ENCODE results near the gene RAB11A.

RAB11A gene

DNA sequence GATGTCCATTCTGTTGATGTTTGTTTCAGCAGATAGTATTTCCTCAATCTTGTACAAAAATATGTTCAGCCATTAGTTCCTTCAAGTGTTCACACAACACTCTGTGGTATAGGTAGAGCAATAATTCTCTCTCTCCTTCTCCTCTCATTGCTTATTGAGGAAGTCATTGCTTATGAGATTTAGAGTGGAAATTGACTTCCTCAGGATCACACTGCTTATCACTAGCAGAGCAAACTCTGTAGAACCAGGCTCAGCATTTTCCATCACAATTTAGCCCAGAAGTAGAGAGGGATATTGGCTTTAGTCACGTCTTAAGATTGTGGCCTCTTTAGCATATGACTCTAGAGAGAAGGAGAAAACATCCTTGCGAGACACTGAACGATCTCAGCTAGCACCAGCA is 31.2 kb downstream of the RAB11A start:
- no peak for DNase-seq (ENCODE audit: low spot score)
- Histone ChIP-seq H4K91ac (ENCODE audit: low read depth, low read length, poor library complexity) (no peak overlapping the region), H3K14ac (ENCODE audit: low read length) (no peak overlapping the region), H3K23ac (ENCODE audit: low read depth, low read length, poor library complexity) (no peak overlapping the region), H2AFZ (ENCODE audit: low read length) (no peak overlapping the region), H2BK5ac (ENCODE audit: low read length) (no peak overlapping the region), H2BK15ac (ENCODE audit: low read length) (no peak overlapping the region), H3K36me3 (replicated peaks in 1 of 2; ENCODE audit: control insufficient read depth in 2 of 2, insufficient read depth in 2 of 2, low read length in 2 of 2) (peaks cover 8 to 96% of the 10 kb centered on the region in 2 donors), H3K9ac (ENCODE audit: low read depth, low read length, poor library complexity) (no peak overlapping the region), H2AK5ac (ENCODE audit: low read depth, low read length) (no peak overlapping the region), H3K79me1 (ENCODE audit: low read depth, low read length) (no peaks in the 10 kb centered on the region), H3K27ac (replicated peaks; ENCODE audit: low read length) (no peak overlapping the region), H3K18ac (ENCODE audit: low read length) (no peak overlapping the region), H3K4me2 (ENCODE audit: insufficient read depth, low read length, poor library complexity, severe bottlenecking) (no peak overlapping the region), H4K8ac (ENCODE audit: low read depth, low read length) (no peak overlapping the region), H3K4ac (ENCODE audit: low read length) (no peak overlapping the region), H3K9me3 (replicated peaks in 1 of 2; ENCODE audit: control insufficient read depth in 2 of 2, insufficient read depth in 1 of 2, low read depth in 1 of 2, low read length in 2 of 2) (no peaks in the 10 kb centered on the region), H3K4me3 (ENCODE audit: low read length in 2 of 2) (no peak overlapping the region), H3K27me3 (ENCODE audit: control insufficient read depth in 3 of 3, insufficient read depth in 3 of 3, low read depth in 1 of 3, low read length in 3 of 3) (no peaks in the 10 kb centered on the region), H2BK12ac (ENCODE audit: low read length) (no peak overlapping the region), H3K4me1 (ENCODE audit: control insufficient read depth in 2 of 2, insufficient read depth in 1 of 2, low read depth in 1 of 2, low read length in 2 of 2) (peaks cover 2 to 8% of the 10 kb centered on the region in 2 donors), H2BK120ac (ENCODE audit: low read depth, low read length) (no peak overlapping the region)
- no CpG with 5 or more reads among the region's 3 CpGs for WGBS, 2 donors (ENCODE audit: extremely low coverage in 2 of 2, insufficient read length in 2 of 2, insufficient replicate concordance in 1 of 2)

DNA sequence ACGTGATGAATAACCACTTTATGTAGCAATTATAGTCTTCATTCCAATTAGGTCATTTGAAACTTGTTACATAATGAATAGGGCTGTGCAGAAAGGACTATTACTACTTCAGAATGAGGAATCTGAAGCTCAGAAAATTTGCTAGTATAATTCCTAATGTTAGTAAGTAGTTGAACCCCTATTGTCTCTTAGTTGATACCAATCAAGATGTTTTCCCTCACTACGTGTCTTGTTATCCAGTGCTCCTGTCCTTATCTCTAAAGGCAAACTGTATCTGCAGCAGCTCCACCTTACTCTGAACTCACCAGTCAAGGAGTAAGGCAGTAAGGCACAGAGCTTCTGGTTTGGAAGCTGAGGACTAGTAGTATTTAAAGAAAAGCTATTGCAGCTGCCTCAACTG is 32.0 kb downstream of the RAB11A start:
- peaks cover 7 to 96% of the 10 kb centered on the region in 2 donors for H3K36me3 ChIP-seq (replicated peaks in 1 of 2; ENCODE audit: control insufficient read depth in 2 of 2, insufficient read depth in 2 of 2, low read length in 2 of 2)
- H3K4me3 ChIP-seq (ENCODE audit: low read length in 2 of 2): no peak overlapping the region

DNA sequence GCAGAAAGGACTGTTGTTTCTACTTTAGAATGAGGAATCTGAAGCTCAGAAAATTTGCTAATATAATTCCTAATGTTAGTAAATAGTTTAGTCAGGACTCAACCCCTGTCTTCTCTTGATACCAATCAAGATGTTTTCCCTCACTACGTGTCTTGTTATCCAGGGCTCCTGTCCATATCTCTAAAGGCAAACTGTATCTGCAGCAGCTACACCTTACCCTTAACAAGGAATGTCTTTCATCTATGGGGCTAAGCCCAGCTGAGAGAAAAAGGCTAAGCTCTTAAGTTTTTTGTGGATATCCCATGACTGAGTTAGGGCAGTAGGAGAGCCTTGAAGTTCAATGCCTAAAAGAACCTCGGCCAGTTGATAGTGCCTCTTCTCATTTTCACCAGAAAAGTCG is 32.5 kb downstream of the RAB11A start:
- DNase-seq (ENCODE audit: low spot score): no peak
- no peak overlapping the region for H3K18ac ChIP-seq (ENCODE audit: low read length)
- WGBS, 2 donors (ENCODE audit: extremely low coverage in 2 of 2, insufficient read length in 2 of 2, insufficient replicate concordance in 1 of 2): no CpG with 5 or more reads among the region's 3 CpGs
- H2BK5ac ChIP-seq (ENCODE audit: low read length): no peak overlapping the region
- no peaks in the 10 kb centered on the region for H3K79me1 ChIP-seq (ENCODE audit: low read depth, low read length)
- no peak overlapping the region for H3K14ac ChIP-seq (ENCODE audit: low read length)
- no peak overlapping the region for H3K4ac ChIP-seq (ENCODE audit: low read length)
- no peaks in the 10 kb centered on the region for H3K9me3 ChIP-seq (replicated peaks in 1 of 2; ENCODE audit: control insufficient read depth in 2 of 2, insufficient read depth in 1 of 2, low read depth in 1 of 2, low read length in 2 of 2)
- H3K4me1 ChIP-seq (ENCODE audit: control insufficient read depth in 2 of 2, insufficient read depth in 1 of 2, low read depth in 1 of 2, low read length in 2 of 2): peaks cover 2 to 8% of the 10 kb centered on the region in 2 donors
- no peaks in the 10 kb centered on the region for H3K27me3 ChIP-seq (ENCODE audit: control insufficient read depth in 3 of 3, insufficient read depth in 3 of 3, low read depth in 1 of 3, low read length in 3 of 3)
- H2BK12ac ChIP-seq (ENCODE audit: low read length): no peak overlapping the region
- H2BK15ac ChIP-seq (ENCODE audit: low read length): no peak overlapping the region
- H3K4me3 ChIP-seq (ENCODE audit: low read length in 2 of 2): no peak overlapping the region
- H3K23ac ChIP-seq (ENCODE audit: low read depth, low read length, poor library complexity): no peak overlapping the region
- H3K36me3 ChIP-seq (replicated peaks in 1 of 2; ENCODE audit: control insufficient read depth in 2 of 2, insufficient read depth in 2 of 2, low read length in 2 of 2): peaks cover 7 to 96% of the 10 kb centered on the region in 2 donors
- no peak overlapping the region for H3K4me2 ChIP-seq (ENCODE audit: insufficient read depth, low read length, poor library complexity, severe bottlenecking)
- H3K9ac ChIP-seq (ENCODE audit: low read depth, low read length, poor library complexity): no peak overlapping the region
- no peak overlapping the region for H4K8ac ChIP-seq (ENCODE audit: low read depth, low read length)
- H3K27ac ChIP-seq (replicated peaks; ENCODE audit: low read length): no peak overlapping the region
- H2AK5ac ChIP-seq (ENCODE audit: low read depth, low read length): no peak overlapping the region
- H4K91ac ChIP-seq (ENCODE audit: low read depth, low read length, poor library complexity): no peak overlapping the region
- H2AFZ ChIP-seq (ENCODE audit: low read length): no peak overlapping the region
- no peak overlapping the region for H2BK120ac ChIP-seq (ENCODE audit: low read depth, low read length)

More for the DNA sequence above, 32.0 kb downstream of the RAB11A start:
- Histone ChIP-seq H2AK5ac (ENCODE audit: low read depth, low read length) (no peak overlapping the region), H3K27ac (replicated peaks; ENCODE audit: low read length) (no peak overlapping the region), H3K4me2 (ENCODE audit: insufficient read depth, low read length, poor library complexity, severe bottlenecking) (no peak overlapping the region), H2BK120ac (ENCODE audit: low read depth, low read length) (no peak overlapping the region), H4K8ac (ENCODE audit: low read depth, low read length) (no peak overlapping the region), H2BK15ac (ENCODE audit: low read length) (no peak overlapping the region), H3K9me3 (replicated peaks in 1 of 2; ENCODE audit: control insufficient read depth in 2 of 2, insufficient read depth in 1 of 2, low read depth in 1 of 2, low read length in 2 of 2) (no peaks in the 10 kb centered on the region), H3K9ac (ENCODE audit: low read depth, low read length, poor library complexity) (no peak overlapping the region), H3K23ac (ENCODE audit: low read depth, low read length, poor library complexity) (no peak overlapping the region), H3K18ac (ENCODE audit: low read length) (no peak overlapping the region), H3K79me1 (ENCODE audit: low read depth, low read length) (no peaks in the 10 kb centered on the region), H3K4me1 (ENCODE audit: control insufficient read depth in 2 of 2, insufficient read depth in 1 of 2, low read depth in 1 of 2, low read length in 2 of 2) (peaks cover 2 to 8% of the 10 kb centered on the region in 2 donors), H3K27me3 (ENCODE audit: control insufficient read depth in 3 of 3, insufficient read depth in 3 of 3, low read depth in 1 of 3, low read length in 3 of 3) (no peaks in the 10 kb centered on the region), H2BK5ac (ENCODE audit: low read length) (no peak overlapping the region), H3K14ac (ENCODE audit: low read length) (no peak overlapping the region), H4K91ac (ENCODE audit: low read depth, low read length, poor library complexity) (no peak overlapping the region), H2AFZ (ENCODE audit: low read length) (no peak overlapping the region), H3K4ac (ENCODE audit: low read length) (no peak overlapping the region), H2BK12ac (ENCODE audit: low read length) (no peak overlapping the region)
- DNase-seq (ENCODE audit: low spot score): no peak
- WGBS, 2 donors (ENCODE audit: extremely low coverage in 2 of 2, insufficient read length in 2 of 2, insufficient replicate concordance in 1 of 2): no CpG with 5 or more reads among the region's 2 CpGs

DNA sequence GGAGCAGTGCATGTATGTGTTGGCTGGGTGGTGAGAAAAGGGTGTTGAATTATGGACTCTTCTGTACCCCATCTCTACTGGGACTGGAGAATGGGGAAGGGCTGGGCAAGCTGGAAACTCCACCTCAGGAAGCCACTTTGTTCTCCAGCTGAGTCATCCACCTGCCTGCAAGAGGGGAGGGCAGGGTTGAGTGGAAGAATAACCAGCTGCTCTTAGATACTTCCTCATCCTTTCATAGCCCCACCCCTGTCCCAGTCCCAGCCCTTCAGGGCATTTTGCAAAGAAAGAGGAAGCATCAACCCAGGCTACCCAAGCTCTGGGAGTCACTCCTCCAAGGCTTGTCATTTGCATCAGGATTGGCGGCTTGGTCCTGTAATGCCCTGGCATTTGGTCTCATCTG is 33.1 kb downstream of the RAB11A start:
- Histone ChIP-seq H3K4ac (ENCODE audit: low read length) (no peak overlapping the region), H3K27ac (replicated peaks; ENCODE audit: low read length) (no peak overlapping the region), H3K36me3 (replicated peaks in 1 of 2; ENCODE audit: control insufficient read depth in 2 of 2, insufficient read depth in 2 of 2, low read length in 2 of 2) (peaks cover 7 to 96% of the 10 kb centered on the region in 2 donors), H3K27me3 (ENCODE audit: control insufficient read depth in 3 of 3, insufficient read depth in 3 of 3, low read depth in 1 of 3, low read length in 3 of 3) (no peaks in the 10 kb centered on the region), H2BK120ac (ENCODE audit: low read depth, low read length) (no peak overlapping the region), H3K9ac (ENCODE audit: low read depth, low read length, poor library complexity) (no peak overlapping the region), H3K23ac (ENCODE audit: low read depth, low read length, poor library complexity) (no peak overlapping the region), H4K8ac (ENCODE audit: low read depth, low read length) (no peak overlapping the region), H3K79me1 (ENCODE audit: low read depth, low read length) (no peaks in the 10 kb centered on the region), H3K4me2 (ENCODE audit: insufficient read depth, low read length, poor library complexity, severe bottlenecking) (no peak overlapping the region), H2AFZ (ENCODE audit: low read length) (no peak overlapping the region), H2BK12ac (ENCODE audit: low read length) (no peak overlapping the region), H3K18ac (ENCODE audit: low read length) (no peak overlapping the region), H3K14ac (ENCODE audit: low read length) (no peak overlapping the region), H2BK5ac (ENCODE audit: low read length) (no peak overlapping the region), H2AK5ac (ENCODE audit: low read depth, low read length) (no peak overlapping the region), H3K4me1 (ENCODE audit: control insufficient read depth in 2 of 2, insufficient read depth in 1 of 2, low read depth in 1 of 2, low read length in 2 of 2) (peaks cover 2 to 8% of the 10 kb centered on the region in 2 donors), H3K4me3 (ENCODE audit: low read length in 2 of 2) (no peak overlapping the region), H2BK15ac (ENCODE audit: low read length) (no peak overlapping the region), H4K91ac (ENCODE audit: low read depth, low read length, poor library complexity) (no peak overlapping the region), H3K9me3 (replicated peaks in 1 of 2; ENCODE audit: control insufficient read depth in 2 of 2, insufficient read depth in 1 of 2, low read depth in 1 of 2, low read length in 2 of 2) (no peaks in the 10 kb centered on the region)
- no CpG with 5 or more reads among the region's 1 CpG for WGBS, 2 donors (ENCODE audit: extremely low coverage in 2 of 2, insufficient read length in 2 of 2, insufficient replicate concordance in 1 of 2)
- no peak for DNase-seq (ENCODE audit: low spot score)
